Esophagus squamous epithelium (tissue), 4 donors: ENCODE measurements around the gene BIRC2.

Experiments
- CTCF ChIP-seq, 6 experiments: fragments of 450-650 bp in 4 of 6; fragments of 200-600 bp in 2 of 6; sonication (generic) in 2 of 6; IDR thresholded peaks; one replicate each; pipeline ENCODE4 v1.5.1; 2016 to 2019; ENCODE audit warnings: antibody characterized with exemption in 6 of 6, mild to moderate bottlenecking in 4 of 6, moderate library complexity in 4 of 6
- POLR2A ChIP-seq, 4 donors: fragments of 450-650 bp; IDR thresholded peaks; one replicate each; pipeline ENCODE4 v1.6.1; 2017; ENCODE audit warnings: antibody characterized with exemption in 4 of 4, mild to moderate bottlenecking in 4 of 4, moderate library complexity in 3 of 4

DNA sequence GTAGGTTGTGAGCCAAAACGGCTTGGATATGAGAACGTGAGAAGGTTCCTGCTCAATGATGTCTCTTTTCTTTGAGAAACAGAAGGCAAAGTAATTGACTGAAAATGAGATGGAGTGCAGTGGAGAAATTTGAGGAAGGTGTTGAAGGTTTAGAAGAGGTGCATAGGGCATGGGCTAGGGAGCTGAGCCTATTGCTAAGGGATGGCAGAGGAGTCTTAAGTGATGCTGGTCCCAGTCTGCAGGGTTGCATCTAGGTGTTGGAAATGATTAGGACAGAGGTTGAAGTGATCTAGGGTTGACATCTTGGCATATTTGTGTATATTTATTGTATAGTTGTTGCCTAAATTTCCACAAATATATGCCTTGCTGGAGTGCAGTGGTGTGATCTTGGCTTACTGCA, 27.5 kb upstream of the BIRC2 start:
- no peak for TF ChIP-seq POLR2A (IDR thresholded peaks at IDR 0.05)
- TF ChIP-seq CTCF (IDR thresholded peaks at IDR 0.05): no peak
